Heart left ventricle (tissue), 16 donors: ENCODE data around the gene SNRPD2. TPM values are rescaled to one million over a fixed set of nuclear protein-coding genes. Genes with fewer than 3 reads are reported as not detected.
A peak's percentile ranks its signal among the peaks of the same experiment; 100 is the strongest.
"Not testable (repeated sequence)": the region's sequence is repeated elsewhere in the genome, so short reads cannot be mapped to it uniquely, and the experiment has no call there.

Experiments used
- ATAC-seq, 4 donors: fragments of 200-7000 bp; cut with Tn5 transposase; one replicate each; pipeline ENCODE4 v1.9.1; 2020 to 2022; ENCODE audit warnings: moderate library complexity in 4 of 4, mild to moderate bottlenecking in 3 of 4, moderate number of reproducible peaks in 1 of 4
- DNase-seq, 5 donors: peaks; one replicate each; pipeline ENCODE4 v3.0.0-alpha.2; 2020
- H3K27ac ChIP-seq, 12 donors: fragments of 200-600 bp; sonication (generic) in 4 of 12; one replicate each; pipeline versions ENCODE4 v1.5.0 to v1.8.0; 2016 to 2022; ENCODE audit warnings: mild to moderate bottlenecking in 2 of 12
- H3K27me3 ChIP-seq, 9 donors: fragments of 200-600 bp; sonication (generic) in 2 of 9; one replicate each; pipeline versions ENCODE4 v1.5.1 to v1.8.0; 2016 to 2022; ENCODE audit warnings: mild to moderate bottlenecking in 3 of 9
- H3K36me3 ChIP-seq, 9 donors: fragments of 200-600 bp; sonication (generic) in 2 of 9; one replicate each; pipeline versions ENCODE4 v1.5.0 to v1.8.0; 2018 to 2022; ENCODE audit warnings: mild to moderate bottlenecking in 2 of 9
- H3K4me1 ChIP-seq, 12 donors: fragments of 200-600 bp; sonication (generic) in 4 of 12; one replicate each; pipeline versions ENCODE4 v1.5.0 to v1.8.0; 2016 to 2022; ENCODE audit warnings: mild to moderate bottlenecking in 3 of 12
- H3K4me3 ChIP-seq, 12 donors: fragments of 200-600 bp; sonication (generic) in 4 of 12; one replicate each; pipeline versions ENCODE4 v1.5.0 to v1.8.0; 2017 to 2022; ENCODE audit warnings: mild to moderate bottlenecking in 9 of 12, moderate library complexity in 4 of 12
- H3K9me3 ChIP-seq, 12 donors: fragments of 200-600 bp; sonication (generic) in 4 of 12; one replicate each; pipeline versions ENCODE4 v1.5.0 to v1.8.0; 2016 to 2022; ENCODE audit warnings: mild to moderate bottlenecking in 1 of 12
- POLR2A ChIP-seq, 2 donors: fragments of 450-650 bp; IDR thresholded peaks; one replicate each; pipeline ENCODE4 v1.6.1; 2017; ENCODE audit warnings: antibody characterized with exemption in 2 of 2, mild to moderate bottlenecking in 2 of 2, moderate library complexity in 2 of 2
- WGBS, 4 donors: extraction: QIAGEN DNeasy Blood & Tissue Kit in 2 of 4; methylation state at CpG; one replicate each; pipeline versions ENCODE4 v1.1.5 to v1.1.7; 2013 to 2018; 5-methylcytosine and 5-hydroxymethylcytosine counted together
- intact Hi-C, 10 donors: fragments of 100-400 bp; cut with DNase I; formaldehyde crosslinking; loops; one replicate each; pipeline versions ENCODE4 v1.11.1 to v1.14.2; 2022
- polyA plus RNA-seq, 2 donors: library from polyadenylated mRNA; stranded (reverse); fragments of 200-250 nt; gene quantifications; one replicate each; pipeline ENCODE4 v1.2.3, GENCODE V29; 2013
- total RNA-seq, 9 donors: library from RNA; depleted of rRNA in 2 of 9; stranded (reverse); fragments of >200 nt in 2 of 9; fragmentation: NEBNext Ultra II Directional in 3 of 9; extraction: Animal tissue kit (Norgen Biotek cat#: 25700) in 3 of 9; gene quantifications; one replicate each; pipeline versions ENCODE4 v1.1.0 to v1.2.4, GENCODE V29; 2016 to 2023
- TF ChIP-seq, protein P1 (sequence below), 12 donors: fragments of 200-600 bp; sonication (generic) in 4 of 12; IDR thresholded peaks; one replicate each; pipeline versions ENCODE4 v1.5.0 to v1.8.0; 2018 to 2022; ENCODE audit warnings: antibody characterized with exemption in 12 of 12, mild to moderate bottlenecking in 5 of 12
- donor health status: ischemic (EF 13 %, LVEDD 7.1; RV severe dilation, severe dysfunction).
- donor health status: healthy with polysubstance abuse.
- donor health status: DM: no; HTN: yes; CAD: no.
- donor health status: DM: no; HTN: no; CAD: no.
- donor health status: ischemic (EF 25% LVEDD 6.9; RV normal size, moderate dysfunction).
- donor health status: ischemic (EF 25% LVEDD 5.7; RV mildly dilated, moderate dysfunction).
- donor health status: healthy.
- donor health status: DM: yes; HTN: yes; CAD: no.
- donor health status: ischemic (EF 35%, LVEDD 5.7; RV mildly dilated, moderate dysfunction).
- donor health status: nonischemic (EF 11% LVEDD 7.7; RV severe dilation, severe dysfunction).
- donor health status: DM: yes; HTN: yes; CAD: no.
- donor health status: PGD.
- donor health status: ischemic (EF 29% LVEDD 5.4; RV normal size, mild dysfunction).
- donor health status: nonischemic (EF 23%, LVEDD 6.1; RV moderate dilation, normal function).

SNRPD2 gene
- total and polyA plus RNA-seq, 11 donors, result 149 to 343 (median 249) TPM

DNA sequence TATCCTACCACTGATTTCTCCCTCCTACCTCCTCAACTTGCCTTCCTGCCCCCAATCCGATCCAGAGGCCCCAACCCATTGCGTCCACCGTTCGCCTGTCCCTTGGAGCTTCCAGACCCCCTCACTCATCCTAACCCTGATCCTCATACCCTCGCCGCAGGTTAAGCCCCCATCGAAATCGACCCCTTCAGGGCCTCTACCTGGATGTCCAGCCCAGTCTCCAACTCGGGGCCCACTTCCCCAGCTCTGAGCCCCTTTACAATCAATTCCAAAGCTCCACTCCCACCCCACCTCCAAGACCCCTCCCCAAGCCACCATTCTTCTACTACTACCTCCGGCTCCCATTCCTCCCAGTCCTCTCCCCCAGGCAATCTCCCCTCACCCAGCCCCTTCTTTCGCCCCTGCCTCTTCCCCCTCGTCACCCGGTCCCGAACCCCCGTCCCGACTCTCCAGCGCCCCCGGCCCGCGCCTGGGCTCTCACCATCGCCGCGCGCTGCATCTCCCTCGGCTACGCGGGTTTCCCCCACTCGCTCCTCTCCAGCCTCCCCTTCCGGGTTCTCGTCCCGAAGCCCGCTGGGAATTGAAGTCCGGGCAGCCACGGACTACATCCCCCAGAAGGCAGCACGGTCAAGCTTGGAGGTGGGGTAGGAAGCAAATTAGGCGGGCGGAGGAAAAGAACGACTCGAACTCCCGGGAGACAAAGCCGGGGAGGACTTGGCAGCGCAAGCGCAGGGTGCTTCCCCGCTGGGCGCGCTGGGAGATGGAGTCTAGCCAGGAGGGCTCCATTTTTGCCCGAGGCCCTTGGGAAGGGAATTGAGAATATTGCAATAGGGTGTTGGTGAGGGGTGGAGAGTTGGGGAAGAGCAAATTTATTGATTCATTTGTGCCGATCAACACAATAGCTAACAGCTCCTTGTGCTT, 38.9 kb upstream of the SNRPD2 start, which contains the start of gene FBXO46:
FBXO46 (minus strand) TSS at position 529 of the 921 bp plus-strand sequence. CDS start 17,401 bp downstream, outside the sequence.
- H3K4me3 ChIP-seq, result peak within 1 kb of the TSS; percentile 66 to 93 (median 80)
- DNase-seq (peak; percentile 97 to 99 (median 98)), ATAC-seq (peak; percentile 98 to 99 (median 99))
- H3K4me1 ChIP-seq, result peaks cover 0 to 22% (median 12%) of the 10 kb centered on the region in 12 donors
- H3K27me3 ChIP-seq, result no peaks in the 10 kb centered on the region
- intact Hi-C loops, result loop anchor here in 9 of 10 donors (1.0 to 5.0 kb wide), 6 partner anchors 14 to 39 kb away; partner anchors contain the start of genes SIX5 (in 8 of the 9), QPCTL (in 1 of the 9) and SNRPD2 (in 1 of the 9)
- peak within 1 kb of the TSS in 11 of 12 donors; percentile 57 to 84 (median 62) for H3K27ac ChIP-seq
- H3K9me3 ChIP-seq, result no peaks in the 10 kb centered on the region
- TF ChIP-seq, protein P1, sequence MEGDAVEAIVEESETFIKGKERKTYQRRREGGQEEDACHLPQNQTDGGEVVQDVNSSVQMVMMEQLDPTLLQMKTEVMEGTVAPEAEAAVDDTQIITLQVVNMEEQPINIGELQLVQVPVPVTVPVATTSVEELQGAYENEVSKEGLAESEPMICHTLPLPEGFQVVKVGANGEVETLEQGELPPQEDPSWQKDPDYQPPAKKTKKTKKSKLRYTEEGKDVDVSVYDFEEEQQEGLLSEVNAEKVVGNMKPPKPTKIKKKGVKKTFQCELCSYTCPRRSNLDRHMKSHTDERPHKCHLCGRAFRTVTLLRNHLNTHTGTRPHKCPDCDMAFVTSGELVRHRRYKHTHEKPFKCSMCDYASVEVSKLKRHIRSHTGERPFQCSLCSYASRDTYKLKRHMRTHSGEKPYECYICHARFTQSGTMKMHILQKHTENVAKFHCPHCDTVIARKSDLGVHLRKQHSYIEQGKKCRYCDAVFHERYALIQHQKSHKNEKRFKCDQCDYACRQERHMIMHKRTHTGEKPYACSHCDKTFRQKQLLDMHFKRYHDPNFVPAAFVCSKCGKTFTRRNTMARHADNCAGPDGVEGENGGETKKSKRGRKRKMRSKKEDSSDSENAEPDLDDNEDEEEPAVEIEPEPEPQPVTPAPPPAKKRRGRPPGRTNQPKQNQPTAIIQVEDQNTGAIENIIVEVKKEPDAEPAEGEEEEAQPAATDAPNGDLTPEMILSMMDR (IDR thresholded peaks at IDR 0.05), result no peak
- TF ChIP-seq POLR2A (IDR thresholded peaks at IDR 0.05), result peak in 1 of 2 donors; percentile 73
- no peaks in the 10 kb centered on the region for H3K36me3 ChIP-seq
- 1 to 2% (median 1%) methylated on average over 44 to 48 of the region's 48 CpGs for WGBS, 4 donors

DNA sequence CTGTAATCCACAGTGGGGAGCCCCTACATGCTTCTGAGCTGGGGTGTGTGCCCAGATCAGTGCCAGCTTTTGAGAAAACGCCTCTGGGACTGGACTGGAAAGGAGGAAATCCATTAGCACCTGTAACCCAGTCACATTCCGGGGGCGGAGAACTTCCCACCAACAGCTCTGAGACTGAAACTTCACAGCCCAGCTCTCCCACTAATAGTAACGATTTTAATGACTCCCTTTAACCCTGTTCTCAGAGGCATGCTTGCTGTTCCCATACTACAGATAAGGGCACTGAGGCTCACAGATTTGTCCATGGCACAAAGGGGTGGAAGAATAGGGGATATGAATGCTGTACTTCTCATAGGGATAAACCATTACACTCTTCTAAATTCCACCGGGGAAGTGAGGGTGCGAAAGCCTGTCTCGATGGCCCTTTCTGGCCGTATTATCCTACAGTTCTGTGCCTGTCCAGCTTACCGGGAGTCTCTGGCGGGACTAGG, 38.1 kb upstream of the SNRPD2 start:
- H3K4me3 ChIP-seq, result peak overlapping the region; percentile 66 to 93 (median 80)
- no peaks in the 10 kb centered on the region for H3K36me3 ChIP-seq
- no peak for DNase-seq
- no peaks in the 10 kb centered on the region for H3K27me3 ChIP-seq
- TF ChIP-seq POLR2A (IDR thresholded peaks at IDR 0.05), result no peak
- 4 to 15% (median 10%) methylated on average over 10 of the region's 10 CpGs for WGBS, 4 donors
- H3K9me3 ChIP-seq, result no peaks in the 10 kb centered on the region
- peak overlapping the region in 8 of 12 donors; percentile 43 to 84 (median 68) for H3K27ac ChIP-seq
- intact Hi-C loops, result loop anchor here in 9 of 10 donors (2.0 to 5.0 kb wide), 4 partner anchors 13 to 39 kb away; partner anchors contain the start of genes SIX5 (in 7 of the 9), QPCTL (in 1 of the 9) and SNRPD2 (in 1 of the 9)
- no peak for ATAC-seq
- H3K4me1 ChIP-seq, result peaks cover 0 to 22% (median 12%) of the 10 kb centered on the region in 12 donors

DNA sequence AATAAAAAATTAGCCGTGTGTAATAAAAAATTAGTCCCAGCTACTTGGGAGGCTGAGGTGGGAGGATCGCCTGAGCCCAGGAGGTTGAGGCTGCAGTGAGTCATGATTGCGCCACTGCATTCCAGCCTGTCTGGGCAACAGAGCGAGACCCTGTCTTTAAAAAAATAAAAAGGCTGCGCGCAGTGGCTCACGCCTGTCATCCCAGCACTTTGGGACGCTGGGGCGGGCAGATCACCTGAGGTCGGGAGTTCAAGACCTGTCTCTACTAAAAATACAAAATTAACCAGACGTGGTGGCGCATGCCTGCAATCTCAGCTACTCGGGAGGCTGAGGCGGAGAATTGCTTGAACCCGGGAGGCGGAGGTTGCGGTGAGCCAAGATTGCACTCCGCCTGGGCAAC, 36.9 kb upstream of the SNRPD2 start:
- Histone ChIP-seq H3K4me1 (peaks cover 0 to 22% (median 12%) of the 10 kb centered on the region in 12 donors), H3K4me3 (peak overlapping the region in 1 of 12 donors; percentile 92)
- H3K27ac ChIP-seq, intact Hi-C loops, H3K9me3 ChIP-seq, ATAC-seq, H3K27me3 ChIP-seq, DNase-seq, H3K36me3 ChIP-seq: not testable (repeated sequence)
- 94 to 97% (median 95%) methylated on average over 18 of the region's 18 CpGs for WGBS, 4 donors

DNA sequence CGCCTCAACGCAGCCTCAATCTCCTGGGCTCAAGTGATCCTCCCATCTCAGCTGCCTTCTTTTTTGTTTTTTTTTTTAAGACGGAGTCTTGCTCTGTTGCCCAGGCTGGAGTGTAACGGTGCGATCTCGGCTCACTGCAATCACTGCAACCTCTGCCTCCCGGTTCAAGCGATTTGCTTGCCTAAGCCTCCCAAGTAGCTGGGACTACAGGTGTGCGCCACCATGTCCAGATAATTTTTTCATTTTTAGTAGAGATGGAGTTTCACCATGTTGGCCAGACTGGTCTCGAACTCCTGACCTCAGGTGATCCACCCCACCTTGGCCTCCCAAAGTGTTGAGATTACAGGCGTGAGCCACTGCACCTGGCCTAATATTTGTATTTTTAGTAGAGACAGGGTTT, 28.3 kb upstream of the SNRPD2 start:
- H3K27me3 ChIP-seq, H3K9me3 ChIP-seq, H3K4me3 ChIP-seq, ATAC-seq, H3K27ac ChIP-seq, DNase-seq: not testable (repeated sequence)
- WGBS, 4 donors, result 95 to 98% (median 98%) methylated on average over 11 of the region's 11 CpGs
- Histone ChIP-seq H3K36me3 (peaks cover 0 to 26% (median 7%) of the 10 kb centered on the region in 9 donors), H3K4me1 (peaks cover 0 to 40% (median 16%) of the 10 kb centered on the region in 12 donors)
- intact Hi-C loops, result loop anchor here in 1 of 10 donors (5.0 kb wide), 1 partner anchor 42 kb away; no protein-coding TSS in a partner anchor

DNA sequence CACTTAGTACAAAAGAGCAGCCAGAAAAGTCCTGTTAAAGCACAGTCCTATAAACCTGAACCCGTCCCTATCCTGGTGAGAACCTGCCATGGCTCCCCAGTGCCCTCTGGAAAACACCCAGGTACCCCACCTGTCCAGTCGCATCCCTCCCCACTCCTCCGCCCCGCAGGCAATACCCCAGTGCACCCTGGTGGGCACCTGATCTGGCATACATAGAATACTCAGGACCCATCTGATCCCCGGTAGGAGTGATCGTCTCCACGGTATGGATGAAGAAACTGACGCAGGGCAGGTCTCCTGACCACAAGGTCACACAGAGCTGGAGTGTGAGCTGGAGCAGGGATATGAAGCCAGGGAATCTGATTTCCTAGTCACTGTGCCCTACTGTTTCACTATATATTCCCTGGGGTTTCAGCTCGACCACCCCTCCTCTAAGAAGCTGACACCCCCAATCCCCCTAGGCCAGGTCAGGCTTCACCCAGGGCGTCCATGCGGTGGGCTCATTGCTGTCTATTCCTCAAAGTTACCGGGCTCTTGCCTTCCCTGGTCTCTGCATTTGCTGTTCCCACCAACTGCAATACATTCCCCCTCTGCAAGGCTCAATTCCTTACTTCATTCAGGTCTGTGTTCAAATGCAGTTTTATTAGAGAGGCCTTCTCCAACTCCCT, 26.4 kb upstream of the SNRPD2 start:
- Histone ChIP-seq H3K4me3 (peak overlapping the region; percentile 14 to 77 (median 68)), H3K27ac (peak overlapping the region; percentile 78 to 96 (median 94)), H3K36me3 (peaks cover 0 to 22% (median 5%) of the 10 kb centered on the region in 9 donors), H3K4me1 (peaks cover 0 to 43% (median 16%) of the 10 kb centered on the region in 12 donors), H3K9me3 (no peaks in the 10 kb centered on the region), H3K27me3 (no peaks in the 10 kb centered on the region)
- peak in 2 of 4 donors; percentile 0 to 1 for ATAC-seq
- TF ChIP-seq, protein P1 (IDR thresholded peaks at IDR 0.05), result no peak
- TF ChIP-seq POLR2A (IDR thresholded peaks at IDR 0.05), result no peak
- intact Hi-C loops, result loop anchor here in 8 of 10 donors (1.0 to 10.0 kb wide), 8 partner anchors 13 to 75 kb away; partner anchors contain the start of genes SIX5 (in 6 of the 8), QPCTL (in 4 of the 8), DMWD (in 1 of the 8) and FBXO46 (in 1 of the 8)
- DNase-seq, result no peak
- 37 to 52% (median 46%) methylated on average over 8 to 12 of the region's 12 CpGs for WGBS, 4 donors
